ENCODE results near the gene PRAMEF8. TPM values are rescaled to one million over a fixed set of nuclear protein-coding genes. Genes with fewer than 3 reads are reported as not detected.
"Not testable (repeated sequence)": the region's sequence is repeated elsewhere in the genome, so short reads cannot be mapped to it uniquely, and the experiment has no call there.

Gene PRAMEF8
- total and polyA plus RNA-seq, 2 donors (not counting 1 experiment from before 2014, with no cell fraction given) = not detected

GRCh38 chr1:13237572-13237971, 47.4 kb downstream of the PRAMEF8 start:
- H3K4me3 Mint-ChIP-seq; H3K9ac ChIP-seq (ENCODE audit: low read length); ATAC-seq (ENCODE audit: low read depth); H3K79me2 ChIP-seq (ENCODE audit: control insufficient read depth, insufficient read depth, low read length); H3K27me3 ChIP-seq (replicated peaks in 1 of 4; ENCODE audit: control extremely low read depth in 1 of 4, control insufficient read depth in 3 of 4, insufficient read depth in 4 of 4, low read length in 3 of 4); H3K36me3 ChIP-seq (replicated peaks in 1 of 2; ENCODE audit: control extremely low read depth in 1 of 2, control insufficient read depth in 1 of 2, extremely low read depth in 1 of 2, insufficient read depth in 2 of 2, low read length in 1 of 2); H3K27ac Mint-ChIP-seq; CTCF ChIA-PET; H3K9me3 Mint-ChIP-seq (ENCODE audit: insufficient read depth); intact Hi-C loops (cut with micrococcal nuclease); H3K4me1 ChIP-seq (ENCODE audit: control insufficient read depth in 2 of 2, insufficient read depth in 2 of 2, low read length in 2 of 2); DNase-seq; H3K27me3 Mint-ChIP-seq; H2AFZ ChIP-seq (ENCODE audit: insufficient read depth, low read depth, low read length, poor library complexity, severe bottlenecking); H3K4me1 Mint-ChIP-seq; POLR2A ChIA-PET; H3K9me3 ChIP-seq (ENCODE audit: control extremely low read depth in 1 of 3, control insufficient read depth in 2 of 3, insufficient read depth in 1 of 3, low read length in 2 of 3); H4K20me1 ChIP-seq (ENCODE audit: control insufficient read depth, insufficient read depth, low read length, poor library complexity, severe bottlenecking); H3K27ac ChIP-seq (ENCODE audit: low read length in 2 of 2); H3K4me3 ChIP-seq (ENCODE audit: control extremely low read depth in 1 of 5, extremely low read depth in 1 of 5, insufficient read depth in 1 of 5, low read depth in 2 of 5, low read length in 4 of 5); H3K4me2 ChIP-seq (replicated peaks; ENCODE audit: low read depth, low read length, poor library complexity, severe bottlenecking): not testable (repeated sequence)
- 77% methylated on average over 3 of the region's 4 CpGs for WGBS (ENCODE audit: insufficient coverage)

GRCh38 chr1:13234057-13234456, 50.9 kb downstream of the PRAMEF8 start:
- DNase-seq; H3K27ac ChIP-seq (ENCODE audit: low read length in 2 of 2); H3K9me3 Mint-ChIP-seq (ENCODE audit: insufficient read depth); intact Hi-C loops (cut with micrococcal nuclease); H3K4me1 ChIP-seq (ENCODE audit: control insufficient read depth in 2 of 2, insufficient read depth in 2 of 2, low read length in 2 of 2); H4K20me1 ChIP-seq (ENCODE audit: control insufficient read depth, insufficient read depth, low read length, poor library complexity, severe bottlenecking); H3K9ac ChIP-seq (ENCODE audit: low read length); H3K79me2 ChIP-seq (ENCODE audit: control insufficient read depth, insufficient read depth, low read length); H3K4me2 ChIP-seq (replicated peaks; ENCODE audit: low read depth, low read length, poor library complexity, severe bottlenecking); H3K4me1 Mint-ChIP-seq; CTCF ChIA-PET; H3K27me3 ChIP-seq (replicated peaks in 1 of 4; ENCODE audit: control extremely low read depth in 1 of 4, control insufficient read depth in 3 of 4, insufficient read depth in 4 of 4, low read length in 3 of 4); POLR2A ChIA-PET; ATAC-seq (ENCODE audit: low read depth); H3K27me3 Mint-ChIP-seq; H2AFZ ChIP-seq (ENCODE audit: insufficient read depth, low read depth, low read length, poor library complexity, severe bottlenecking); H3K9me3 ChIP-seq (ENCODE audit: control extremely low read depth in 1 of 3, control insufficient read depth in 2 of 3, insufficient read depth in 1 of 3, low read length in 2 of 3); H3K36me3 ChIP-seq (replicated peaks in 1 of 2; ENCODE audit: control extremely low read depth in 1 of 2, control insufficient read depth in 1 of 2, extremely low read depth in 1 of 2, insufficient read depth in 2 of 2, low read length in 1 of 2); H3K4me3 ChIP-seq (ENCODE audit: control extremely low read depth in 1 of 5, extremely low read depth in 1 of 5, insufficient read depth in 1 of 5, low read depth in 2 of 5, low read length in 4 of 5); H3K27ac Mint-ChIP-seq; H3K4me3 Mint-ChIP-seq: not testable (repeated sequence)
- 81% methylated on average over 1 of the region's 1 CpG for WGBS (ENCODE audit: insufficient coverage)

GRCh38 chr1:13232056-13232455, 52.9 kb downstream of the PRAMEF8 start:
- H3K4me3 Mint-ChIP-seq; H3K36me3 ChIP-seq (replicated peaks in 1 of 2; ENCODE audit: control extremely low read depth in 1 of 2, control insufficient read depth in 1 of 2, extremely low read depth in 1 of 2, insufficient read depth in 2 of 2, low read length in 1 of 2); H3K4me1 Mint-ChIP-seq; H3K27ac ChIP-seq (ENCODE audit: low read length in 2 of 2); H3K4me2 ChIP-seq (replicated peaks; ENCODE audit: low read depth, low read length, poor library complexity, severe bottlenecking); H4K20me1 ChIP-seq (ENCODE audit: control insufficient read depth, insufficient read depth, low read length, poor library complexity, severe bottlenecking); ATAC-seq (ENCODE audit: low read depth); H3K27ac Mint-ChIP-seq; H3K9ac ChIP-seq (ENCODE audit: low read length); H2AFZ ChIP-seq (ENCODE audit: insufficient read depth, low read depth, low read length, poor library complexity, severe bottlenecking); DNase-seq; H3K4me1 ChIP-seq (ENCODE audit: control insufficient read depth in 2 of 2, insufficient read depth in 2 of 2, low read length in 2 of 2); CTCF ChIA-PET; H3K79me2 ChIP-seq (ENCODE audit: control insufficient read depth, insufficient read depth, low read length); intact Hi-C loops (cut with micrococcal nuclease); H3K4me3 ChIP-seq (ENCODE audit: control extremely low read depth in 1 of 5, extremely low read depth in 1 of 5, insufficient read depth in 1 of 5, low read depth in 2 of 5, low read length in 4 of 5); H3K9me3 ChIP-seq (ENCODE audit: control extremely low read depth in 1 of 3, control insufficient read depth in 2 of 3, insufficient read depth in 1 of 3, low read length in 2 of 3); H3K9me3 Mint-ChIP-seq (ENCODE audit: insufficient read depth); H3K27me3 ChIP-seq (replicated peaks in 1 of 4; ENCODE audit: control extremely low read depth in 1 of 4, control insufficient read depth in 3 of 4, insufficient read depth in 4 of 4, low read length in 3 of 4); H3K27me3 Mint-ChIP-seq; POLR2A ChIA-PET: not testable (repeated sequence)
- no CpG with 5 or more reads among the region's 2 CpGs for WGBS (ENCODE audit: insufficient coverage)

Small RNAs within 50 kb of the gene (small RNA-seq; reads per million reads assigned to genes)
- not detected for gene RNU6-771P (ENCODE audit: insufficient read length, low read depth, low replicate concordance)

Other genes with a start within 250 kb of the PRAMEF8 start
- gene PRAMEF27, start 228.6 kb downstream of the PRAMEF8 start, total RNA-seq = not detected in 2 replicates
- gene PRAMEF27, start 228.6 kb downstream of the PRAMEF8 start, polyA plus RNA-seq = not detected in 2 replicates
- not detected in 2 replicates for gene HNRNPCL3, start 224.4 kb downstream of the PRAMEF8 start, total RNA-seq
- not detected in 2 replicates for gene HNRNPCL3, start 224.4 kb downstream of the PRAMEF8 start, polyA plus RNA-seq
- not detected in 2 replicates for gene PRAMEF25, start 214.4 kb downstream of the PRAMEF8 start, total RNA-seq
- not detected in 2 replicates for gene PRAMEF25, start 214.4 kb downstream of the PRAMEF8 start, polyA plus RNA-seq
- gene HNRNPCL2, start 168.3 kb downstream of the PRAMEF8 start, total RNA-seq = not detected in 2 replicates
- not detected in 2 replicates for gene HNRNPCL2, start 168.3 kb downstream of the PRAMEF8 start, polyA plus RNA-seq
- not detected in 2 replicates for gene PRAMEF26, start 129.1 kb downstream of the PRAMEF8 start, total RNA-seq
- not detected in 2 replicates for gene PRAMEF26, start 129.1 kb downstream of the PRAMEF8 start, polyA plus RNA-seq
- gene HNRNPCL4, start 119.5 kb downstream of the PRAMEF8 start, total RNA-seq = not detected in 2 replicates
- gene HNRNPCL4, start 119.5 kb downstream of the PRAMEF8 start, polyA plus RNA-seq = not detected in 2 replicates
- gene PRAMEF9, start 113.3 kb downstream of the PRAMEF8 start, total RNA-seq = not detected in 2 replicates
- gene PRAMEF9, start 113.3 kb downstream of the PRAMEF8 start, polyA plus RNA-seq = not detected in 2 replicates
- gene PRAMEF13, start 83.7 kb downstream of the PRAMEF8 start, total RNA-seq = not detected in 2 replicates
- gene PRAMEF13, start 83.7 kb downstream of the PRAMEF8 start, polyA plus RNA-seq = not detected in 2 replicates
- not detected in 2 replicates for gene PRAMEF18, start 59.0 kb downstream of the PRAMEF8 start, total RNA-seq
- gene PRAMEF18, start 59.0 kb downstream of the PRAMEF8 start, polyA plus RNA-seq = not detected in 2 replicates
- gene PRAMEF5, start 30.9 kb downstream of the PRAMEF8 start, total RNA-seq = not detected in 2 replicates
- gene PRAMEF5, start 30.9 kb downstream of the PRAMEF8 start, polyA plus RNA-seq = not detected in 2 replicates
- not detected in 2 replicates for gene PRAMEF33, start 18.4 kb upstream of the PRAMEF8 start, total RNA-seq
- not detected in 2 replicates for gene PRAMEF33, start 18.4 kb upstream of the PRAMEF8 start, polyA plus RNA-seq
- not detected in 2 replicates for gene PRAMEF15, start 30.4 kb upstream of the PRAMEF8 start, total RNA-seq
- gene PRAMEF15, start 30.4 kb upstream of the PRAMEF8 start, polyA plus RNA-seq = not detected in 2 replicates
- not detected in 2 replicates for gene PRAMEF14, start 62.0 kb upstream of the PRAMEF8 start, total RNA-seq
- gene PRAMEF14, start 62.0 kb upstream of the PRAMEF8 start, polyA plus RNA-seq = not detected in 2 replicates
- not detected in 2 replicates for gene PRAMEF19, start 86.8 kb upstream of the PRAMEF8 start, total RNA-seq
- gene PRAMEF19, start 86.8 kb upstream of the PRAMEF8 start, polyA plus RNA-seq = not detected in 2 replicates
- gene PRAMEF17, start 104.5 kb upstream of the PRAMEF8 start, total RNA-seq = not detected in 2 replicates
- not detected in 2 replicates for gene PRAMEF17, start 104.5 kb upstream of the PRAMEF8 start, polyA plus RNA-seq
- gene PRAMEF20, start 125.3 kb upstream of the PRAMEF8 start, total RNA-seq = not detected in 2 replicates
- not detected in 2 replicates for gene PRAMEF20, start 125.3 kb upstream of the PRAMEF8 start, polyA plus RNA-seq
- not detected in 2 replicates for gene LRRC38, start 228.9 kb upstream of the PRAMEF8 start, total RNA-seq
- not detected in 2 replicates for gene LRRC38, start 228.9 kb upstream of the PRAMEF8 start, polyA plus RNA-seq